NB4 (cell line): Measurements from ENCODE around the gene NKX6-1.

Experiments used
- CTCF ChIP-seq: IDR thresholded peaks from one replicate; pipeline ENCODE4 v1.5.1; 2012; ENCODE audit warnings: low read depth, low read length
- POLR2A ChIP-seq: IDR thresholded peaks from 2 replicates; pipeline ENCODE4 v1.6.1; 2011; ENCODE audit warnings: mild to moderate bottlenecking; ENCODE audit not compliant: insufficient read length; ENCODE audit errors: extremely low read depth

- TF ChIP-seq CTCF (no peak), POLR2A (no peak)
These were observed 28.3 kb upstream of the NKX6-1 start for GRCh38 chr4:84527391-84527790.
